Activated T-helper 17 cell treated with anti-CD3 and anti-CD28 coated beads, Interleukin-2, amount 50 U/mL, for 72 hours (primary cell): ENCODE data around the gene TRANK1. TPM values are rescaled to one million over a fixed set of nuclear protein-coding genes. Genes with fewer than 3 reads are reported as not detected.

ENCODE experiments used
- ATAC-seq: fragments of 150-1000 bp; cut with Tn5 transposase; replicated peaks from 2 replicates; pipeline ENCODE4 v1.10.0; 2021; ENCODE audit warnings: mild to moderate bottlenecking, moderate library complexity
- H3K27ac Mint-ChIP-seq: one replicate; pipeline ENCODE4 v1.8.0; 2022; ENCODE audit warnings: mixed read lengths
- H3K27me3 Mint-ChIP-seq: one replicate; pipeline ENCODE4 v1.8.0; 2022; ENCODE audit warnings: mixed read lengths
- H3K36me3 Mint-ChIP-seq: one replicate; pipeline ENCODE4 v1.8.0; 2022; ENCODE audit warnings: low read depth, mild to moderate bottlenecking, mixed read lengths
- H3K4me1 Mint-ChIP-seq: one replicate; pipeline ENCODE4 v1.8.0; 2022; ENCODE audit warnings: mixed read lengths
- H3K4me3 Mint-ChIP-seq: one replicate; pipeline ENCODE4 v1.8.0; 2022; ENCODE audit warnings: mild to moderate bottlenecking, mixed read lengths
- H3K9me3 Mint-ChIP-seq: one replicate; pipeline ENCODE4 v1.8.0; 2022; ENCODE audit warnings: mixed read lengths
- total RNA-seq, 2 donors: library from RNA; stranded (reverse); gene quantifications; one replicate each; pipeline ENCODE4 v1.2.3, GENCODE V29; 2022

TRANK1 gene
- total RNA-seq = 10 to 100 TPM; 12.3 to 12.8 TPM

GRCh38 chr3:36944641-36945270 lies at the start of gene TRANK1:
TSS of gene TRANK1 (minus strand) at chr3:36945054. CDS start at chr3:36944809, 245 bp downstream.
- ATAC-seq = peak; percentile 82
- Mint-ChIP-seq H3K36me3 (no peaks in the 10 kb centered on the region), H3K27ac (no peak within 1 kb of the TSS), H3K9me3 (peaks cover 13% of the 10 kb centered on the region), H3K4me3 (peak within 1 kb of the TSS; percentile 75), H3K4me1 (no peaks in the 10 kb centered on the region), H3K27me3 (no peaks in the 10 kb centered on the region)

- ATAC-seq = peak; percentile 90
- no peak within 1 kb of the TSS for H3K4me3 Mint-ChIP-seq
- peaks cover 27% of the 10 kb centered on the region for H3K4me1 Mint-ChIP-seq
- H3K27ac Mint-ChIP-seq = no peak within 1 kb of the TSS
- no peaks in the 10 kb centered on the region for H3K27me3 Mint-ChIP-seq
- no peaks in the 10 kb centered on the region for H3K9me3 Mint-ChIP-seq
- H3K36me3 Mint-ChIP-seq = no peaks in the 10 kb centered on the region
Observed at GRCh38 chr3:36993326-36994283, 48.8 kb upstream of the TRANK1 start, which contains the start of gene MLH1. TSS of gene MLH1 (plus strand) at chr3:36993518. CDS start at chr3:36993548, 30 bp downstream.

- no peaks in the 10 kb centered on the region for H3K27me3 Mint-ChIP-seq
Observed at GRCh38 chr3:36992806-36993325, 48.0 kb upstream of the TRANK1 start, which contains the start of gene EPM2AIP1. TSS of gene EPM2AIP1 (minus strand) at chr3:36993131. CDS start at chr3:36993077, 54 bp downstream.

GRCh38 chr3:36991923-36992805 lies 47.3 kb upstream of the TRANK1 start:
- no peak for ATAC-seq
- Mint-ChIP-seq H3K4me3 (no peak overlapping the region), H3K4me1 (peaks cover 29% of the 10 kb centered on the region), H3K36me3 (no peaks in the 10 kb centered on the region), H3K27ac (no peak overlapping the region), H3K27me3 (no peaks in the 10 kb centered on the region), H3K9me3 (no peaks in the 10 kb centered on the region)

More at GRCh38 chr3:36992806-36993325, 48.0 kb upstream of the TRANK1 start, which contains the start of gene EPM2AIP1:
- peaks cover 30% of the 10 kb centered on the region for H3K4me1 Mint-ChIP-seq
- peak; percentile 88 for ATAC-seq
- H3K4me3 Mint-ChIP-seq = no peak within 1 kb of the TSS
- no peak within 1 kb of the TSS for H3K27ac Mint-ChIP-seq
- no peaks in the 10 kb centered on the region for H3K9me3 Mint-ChIP-seq
- H3K36me3 Mint-ChIP-seq = no peaks in the 10 kb centered on the region

- peaks cover 26% of the 10 kb centered on the region for H3K4me1 Mint-ChIP-seq
- no peaks in the 10 kb centered on the region for H3K9me3 Mint-ChIP-seq
- H3K36me3 Mint-ChIP-seq = no peaks in the 10 kb centered on the region
- H3K27me3 Mint-ChIP-seq = no peaks in the 10 kb centered on the region
- no peak overlapping the region for H3K4me3 Mint-ChIP-seq
- no peak overlapping the region for H3K27ac Mint-ChIP-seq
- no peak for ATAC-seq
Observed at GRCh38 chr3:36991147-36991546, 46.3 kb upstream of the TRANK1 start.

- no peaks in the 10 kb centered on the region for H3K9me3 Mint-ChIP-seq
- no peaks in the 10 kb centered on the region for H3K36me3 Mint-ChIP-seq
- no peak overlapping the region for H3K4me3 Mint-ChIP-seq
- H3K4me1 Mint-ChIP-seq = peaks cover 30% of the 10 kb centered on the region
- H3K27me3 Mint-ChIP-seq = no peaks in the 10 kb centered on the region
- ATAC-seq = no peak
- peak overlapping the region; percentile 35 for H3K27ac Mint-ChIP-seq
Observed at GRCh38 chr3:36989568-36989967, 44.7 kb upstream of the TRANK1 start.

GRCh38 chr3:36989005-36989404 lies 44.2 kb upstream of the TRANK1 start:
- H3K4me3 Mint-ChIP-seq = no peak overlapping the region
- no peak for ATAC-seq
- peaks cover 30% of the 10 kb centered on the region for H3K4me1 Mint-ChIP-seq
- no peaks in the 10 kb centered on the region for H3K27me3 Mint-ChIP-seq
- H3K27ac Mint-ChIP-seq = peak overlapping the region; percentile 35
- H3K36me3 Mint-ChIP-seq = no peaks in the 10 kb centered on the region
- H3K9me3 Mint-ChIP-seq = no peaks in the 10 kb centered on the region

GRCh38 chr3:36988356-36988755 lies 43.5 kb upstream of the TRANK1 start:
- Mint-ChIP-seq H3K27ac (peak overlapping the region; percentile 26), H3K27me3 (no peaks in the 10 kb centered on the region), H3K36me3 (no peaks in the 10 kb centered on the region), H3K4me1 (peaks cover 30% of the 10 kb centered on the region), H3K9me3 (no peaks in the 10 kb centered on the region), H3K4me3 (no peak overlapping the region)
- ATAC-seq = no peak

GRCh38 chr3:36981006-36981405 lies 36.2 kb upstream of the TRANK1 start:
- Mint-ChIP-seq H3K4me1 (peaks cover 4% of the 10 kb centered on the region), H3K27ac (no peak overlapping the region), H3K36me3 (no peaks in the 10 kb centered on the region), H3K27me3 (no peaks in the 10 kb centered on the region), H3K9me3 (peaks cover 12% of the 10 kb centered on the region), H3K4me3 (no peak overlapping the region)
- no peak for ATAC-seq

- no peaks in the 10 kb centered on the region for H3K36me3 Mint-ChIP-seq
- no peaks in the 10 kb centered on the region for H3K27me3 Mint-ChIP-seq
- no peaks in the 10 kb centered on the region for H3K9me3 Mint-ChIP-seq
- H3K27ac Mint-ChIP-seq = no peak overlapping the region
- H3K4me3 Mint-ChIP-seq = no peak overlapping the region
- H3K4me1 Mint-ChIP-seq = peaks cover 20% of the 10 kb centered on the region
- ATAC-seq = no peak
Observed at GRCh38 chr3:36973139-36973538, 28.3 kb upstream of the TRANK1 start.

GRCh38 chr3:36972163-36972562 lies 27.3 kb upstream of the TRANK1 start:
- H3K27ac Mint-ChIP-seq = no peak overlapping the region
- no peaks in the 10 kb centered on the region for H3K9me3 Mint-ChIP-seq
- ATAC-seq = no peak
- H3K27me3 Mint-ChIP-seq = no peaks in the 10 kb centered on the region
- H3K36me3 Mint-ChIP-seq = no peaks in the 10 kb centered on the region
- H3K4me1 Mint-ChIP-seq = peaks cover 20% of the 10 kb centered on the region
- no peak overlapping the region for H3K4me3 Mint-ChIP-seq

- Mint-ChIP-seq H3K9me3 (no peaks in the 10 kb centered on the region), H3K4me1 (peaks cover 20% of the 10 kb centered on the region), H3K36me3 (no peaks in the 10 kb centered on the region), H3K27ac (peak overlapping the region; percentile 67), H3K27me3 (no peaks in the 10 kb centered on the region), H3K4me3 (peak overlapping the region; percentile 45)
- ATAC-seq = peak; percentile 100
Observed at GRCh38 chr3:36969540-36970432, 24.9 kb upstream of the TRANK1 start.

- Mint-ChIP-seq H3K36me3 (no peaks in the 10 kb centered on the region), H3K9me3 (no peaks in the 10 kb centered on the region), H3K27me3 (no peaks in the 10 kb centered on the region), H3K27ac (peak overlapping the region; percentile 67), H3K4me1 (peaks cover 20% of the 10 kb centered on the region), H3K4me3 (peak overlapping the region; percentile 45)
- ATAC-seq = no peak
Observed at GRCh38 chr3:36969085-36969484, 24.2 kb upstream of the TRANK1 start.
